ENCODE measurements around the gene SLC43A2.

GRCh38 chr17:1651559-1651844 lies 22.9 kb upstream of the SLC43A2 start:
- TF ChIP-seq, protein P1, sequence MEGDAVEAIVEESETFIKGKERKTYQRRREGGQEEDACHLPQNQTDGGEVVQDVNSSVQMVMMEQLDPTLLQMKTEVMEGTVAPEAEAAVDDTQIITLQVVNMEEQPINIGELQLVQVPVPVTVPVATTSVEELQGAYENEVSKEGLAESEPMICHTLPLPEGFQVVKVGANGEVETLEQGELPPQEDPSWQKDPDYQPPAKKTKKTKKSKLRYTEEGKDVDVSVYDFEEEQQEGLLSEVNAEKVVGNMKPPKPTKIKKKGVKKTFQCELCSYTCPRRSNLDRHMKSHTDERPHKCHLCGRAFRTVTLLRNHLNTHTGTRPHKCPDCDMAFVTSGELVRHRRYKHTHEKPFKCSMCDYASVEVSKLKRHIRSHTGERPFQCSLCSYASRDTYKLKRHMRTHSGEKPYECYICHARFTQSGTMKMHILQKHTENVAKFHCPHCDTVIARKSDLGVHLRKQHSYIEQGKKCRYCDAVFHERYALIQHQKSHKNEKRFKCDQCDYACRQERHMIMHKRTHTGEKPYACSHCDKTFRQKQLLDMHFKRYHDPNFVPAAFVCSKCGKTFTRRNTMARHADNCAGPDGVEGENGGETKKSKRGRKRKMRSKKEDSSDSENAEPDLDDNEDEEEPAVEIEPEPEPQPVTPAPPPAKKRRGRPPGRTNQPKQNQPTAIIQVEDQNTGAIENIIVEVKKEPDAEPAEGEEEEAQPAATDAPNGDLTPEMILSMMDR (conservative IDR thresholded peaks at IDR 0.05), result no peak
- TF ChIP-seq EZH2 (IDR thresholded peaks at IDR 0.05; ENCODE audit: low read depth), result no peak

Measured in PC-9 (cell line).